HEK293T (cell line): ENCODE results near the gene CIDEB.

Experiments used
- CTCF ChIA-PET: fragments of 350-600 bp; formaldehyde crosslinking; extraction: SDS; loops from one replicate; lab custom pipeline; 2021; ENCODE audit warnings: antibody characterized with exemption, inconsistent platforms; lab: Yijun Ruan, JAX
- POLR2A ChIA-PET: fragments of 350-600 bp; formaldehyde crosslinking; extraction: SDS; loops from one replicate; lab custom pipeline; 2020; ENCODE audit warnings: antibody characterized with exemption, inconsistent platforms; lab: Yijun Ruan, JAX
- DNase-seq: peaks from one replicate; pipeline ENCODE4 v3.0.0; 2012; ENCODE audit warnings: mixed read lengths; ENCODE audit errors: extremely low spot score
- ARNT ChIP-seq: fragments of 450-650 bp; IDR thresholded peaks from 2 replicates; pipeline ENCODE4 v1.6.1; 2017; ENCODE audit warnings: mild to moderate bottlenecking
- BHLHE40 ChIP-seq: fragments of 450-650 bp; IDR thresholded peaks from 2 replicates; pipeline ENCODE4 v1.6.1; 2016; ENCODE audit warnings: mild to moderate bottlenecking, moderate library complexity, borderline replicate concordance
- CTBP1 ChIP-seq: fragments of 450-650 bp; IDR thresholded peaks from 2 replicates; pipeline ENCODE4 v1.6.1; 2016; ENCODE audit warnings: borderline replicate concordance
- ELF4 ChIP-seq: fragments of 450-650 bp; IDR thresholded peaks from 2 replicates; pipeline ENCODE4 v1.6.1; 2017; ENCODE audit warnings: antibody characterized with exemption
- FOXA1 ChIP-seq: fragments of 450-650 bp; IDR thresholded peaks from 2 replicates; pipeline ENCODE4 v1.6.1; 2016; ENCODE audit warnings: mild to moderate bottlenecking
- FOXK2 ChIP-seq: fragments of 450-650 bp; IDR thresholded peaks from 2 replicates; pipeline ENCODE4 v1.6.1; 2016; ENCODE audit warnings: mild to moderate bottlenecking
- FOXM1 ChIP-seq: fragments of 450-650 bp; IDR thresholded peaks from 2 replicates; pipeline ENCODE4 v1.6.1; 2017; ENCODE audit warnings: mild to moderate bottlenecking, borderline replicate concordance
- HDGF ChIP-seq: fragments of 450-650 bp; IDR thresholded peaks from 2 replicates; pipeline ENCODE4 v1.6.1; 2017; ENCODE audit warnings: antibody characterized with exemption, borderline replicate concordance
- L3MBTL2 ChIP-seq: fragments of 450-650 bp; conservative IDR thresholded peaks from 2 replicates; pipeline ENCODE4 v1.6.1; 2016; ENCODE audit warnings: mild to moderate bottlenecking
- LEF1 ChIP-seq: fragments of 450-650 bp; IDR thresholded peaks from 2 replicates; pipeline ENCODE4 v1.6.1; 2017; ENCODE audit warnings: mild to moderate bottlenecking, borderline replicate concordance
- NFRKB ChIP-seq: fragments of 450-650 bp; IDR thresholded peaks from 2 replicates; pipeline ENCODE4 v1.6.1; 2016; ENCODE audit warnings: mild to moderate bottlenecking, moderate library complexity
- PKNOX1 ChIP-seq: fragments of 450-650 bp; IDR thresholded peaks from 2 replicates; pipeline ENCODE4 v1.6.1; 2016
- SP1 ChIP-seq: fragments of 450-650 bp; IDR thresholded peaks from 2 replicates; pipeline ENCODE4 v1.6.1; 2017
- SUZ12 ChIP-seq: fragments of 450-650 bp; IDR thresholded peaks from 2 replicates; pipeline ENCODE4 v1.6.1; 2016; ENCODE audit warnings: mild to moderate bottlenecking
- TARDBP ChIP-seq: fragments of 450-650 bp; IDR thresholded peaks from 2 replicates; pipeline ENCODE4 v1.6.1; 2016
- ZNF384 ChIP-seq: fragments of 450-650 bp; IDR thresholded peaks from 2 replicates; pipeline ENCODE4 v1.6.1; 2016

The CIDEB gene

GRCh38 chr14:24314377-24315193 is 6.8 kb upstream of the CIDEB start:
- DNase-seq: no peak
- ChIA-PET CTCF (interaction anchor here (0.6 kb wide), 1 partner anchor 18 kb away, joined by 3 read pairs; no protein-coding TSS in a partner anchor), POLR2A (interaction anchor here (0.8 to 1.3 kb wide), 2 partner anchors 17 to 72 kb away, joined by 3 read pairs; partner anchors contain the start of gene TINF2)
- no peak for TF ChIP-seq TARDBP
- no peak for TF ChIP-seq FOXK2
- no peak for TF ChIP-seq LEF1
- TF ChIP-seq BHLHE40: no peak
- no peak for TF ChIP-seq CTBP1
- TF ChIP-seq ZNF384: no peak
- no peak for TF ChIP-seq FOXM1
- TF ChIP-seq SUZ12: no peak
- no peak for TF ChIP-seq L3MBTL2
- no peak for TF ChIP-seq ARNT
- no peak for TF ChIP-seq ELF4
- no peak for TF ChIP-seq NFRKB
- no peak for TF ChIP-seq HDGF
- no peak for TF ChIP-seq PKNOX1
- no peak for TF ChIP-seq SP1

GRCh38 chr14:24313913-24314312 is 6.1 kb upstream of the CIDEB start:
- ChIA-PET POLR2A (interaction anchor here (0.7 to 1.3 kb wide), 3 partner anchors 16 to 118 kb away, joined by 3 read pairs; partner anchors contain the start of gene TINF2), CTCF (interaction anchor here (0.6 kb wide), 1 partner anchor 17 kb away, joined by 3 read pairs; no protein-coding TSS in a partner anchor)
- TF ChIP-seq L3MBTL2: no peak
- TF ChIP-seq TARDBP: no peak
- no peak for TF ChIP-seq CTBP1
- no peak for TF ChIP-seq ELF4
- TF ChIP-seq FOXM1: no peak
- TF ChIP-seq SUZ12: no peak
- TF ChIP-seq FOXA1: no peak
- TF ChIP-seq FOXK2: no peak
- no peak for TF ChIP-seq HDGF
- no peak for TF ChIP-seq NFRKB
- no peak for DNase-seq

GRCh38 chr14:24312736-24313507 is 5.1 kb upstream of the CIDEB start:
- ChIA-PET POLR2A (no interaction called here), CTCF (no interaction called here)
- TF ChIP-seq HDGF (no peak), SP1 (no peak), PKNOX1 (no peak), ELF4 (no peak), FOXK2 (no peak), CTBP1 (no peak), TARDBP (no peak), LEF1 (no peak), FOXA1 (no peak), ARNT (no peak), NFRKB (no peak)
- DNase-seq: no peak

- POLR2A ChIA-PET: interaction anchor here (1.0 kb wide), 1 partner anchor 69 kb away, joined by 3 read pairs; the partner anchor contains the start of gene TINF2
Measured at GRCh38 chr14:24311837-24312615, 4.2 kb upstream of the CIDEB start.

GRCh38 chr14:24310646-24311604 is 3.1 kb upstream of the CIDEB start, which contains the start of gene LTB4R:
TSS of gene LTB4R (plus strand) at chr14:24311502. CDS start at chr14:24315652, 4,150 bp downstream.
- TF ChIP-seq ARNT (no peak), ZNF384 (no peak), ELF4 (no peak), CTBP1 (no peak)
- no peak for DNase-seq
- ChIA-PET POLR2A (interaction anchor here (1.0 kb wide), 1 partner anchor 68 kb away, joined by 3 read pairs; the partner anchor contains the start of gene TINF2), CTCF (no interaction called here)

More at GRCh38 chr14:24311837-24312615, 4.2 kb upstream of the CIDEB start:
- CTCF ChIA-PET: no interaction called here
- DNase-seq: no peak
- TF ChIP-seq FOXK2: no peak
